ENCODE results near the gene MIPOL1.
A peak's percentile ranks its signal among the peaks of the same experiment; 100 is the strongest.
"Not testable (repeated sequence)": the region's sequence is repeated elsewhere in the genome, so short reads cannot be mapped to it uniquely, and the experiment has no call there.

Gene MIPOL1

DNA sequence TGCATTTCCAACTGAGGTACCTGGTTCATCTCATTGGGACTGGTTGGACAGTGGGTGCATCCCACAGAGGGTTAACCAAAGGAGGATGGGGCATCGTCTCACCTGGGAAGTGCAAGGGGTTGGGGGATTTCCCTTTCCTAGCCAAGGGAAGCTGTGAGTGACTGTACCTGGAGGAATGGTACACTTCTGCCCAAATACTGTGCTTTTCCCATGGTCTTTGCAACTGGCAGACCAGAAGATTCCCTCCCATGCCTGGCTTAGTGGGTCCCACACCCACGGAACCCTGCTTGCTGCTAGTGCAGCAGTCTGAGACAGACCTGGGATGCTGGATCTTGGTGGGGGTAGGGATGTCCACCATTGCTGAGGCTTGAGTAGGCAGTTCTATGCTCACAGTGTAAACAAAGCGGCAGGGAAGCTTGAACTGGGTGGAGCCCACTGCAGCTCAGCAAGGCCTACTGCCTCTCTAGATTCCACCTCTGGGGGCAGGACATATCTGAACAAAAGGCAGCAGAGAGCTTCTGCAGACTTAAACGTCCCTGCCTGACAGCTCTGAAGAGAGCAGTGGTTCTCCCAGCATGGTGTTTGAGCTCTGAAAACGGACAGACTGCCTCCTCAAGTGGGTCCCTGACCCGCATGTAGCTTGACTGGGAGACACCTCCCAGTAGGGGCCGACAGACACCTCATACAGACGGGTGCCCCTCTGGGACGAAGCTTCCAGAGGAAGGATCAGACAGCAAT, 9.7 kb upstream of the MIPOL1 start:
- DNase-seq (ENCODE audit: low read depth) = not testable (repeated sequence)

DNA sequence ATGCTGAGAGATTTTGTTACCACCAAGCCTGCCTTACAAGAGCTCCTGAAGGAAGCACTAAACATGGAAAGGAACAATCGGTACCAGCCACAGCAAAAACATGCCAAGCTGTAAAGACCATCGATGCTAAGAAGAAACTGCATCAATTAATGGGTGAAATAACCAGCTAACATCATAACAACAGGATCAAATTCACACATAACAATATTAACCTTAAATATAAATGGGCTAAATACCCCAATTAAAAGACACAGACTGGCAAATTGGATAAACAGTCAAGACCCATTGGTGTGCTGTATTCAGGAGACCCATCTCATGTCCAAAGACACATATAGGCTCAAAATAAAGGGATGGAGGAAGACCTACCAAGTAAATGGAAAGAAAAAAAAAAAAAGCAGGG, 8.0 kb upstream of the MIPOL1 start:
- not testable (repeated sequence) for DNase-seq (ENCODE audit: low read depth)

DNA sequence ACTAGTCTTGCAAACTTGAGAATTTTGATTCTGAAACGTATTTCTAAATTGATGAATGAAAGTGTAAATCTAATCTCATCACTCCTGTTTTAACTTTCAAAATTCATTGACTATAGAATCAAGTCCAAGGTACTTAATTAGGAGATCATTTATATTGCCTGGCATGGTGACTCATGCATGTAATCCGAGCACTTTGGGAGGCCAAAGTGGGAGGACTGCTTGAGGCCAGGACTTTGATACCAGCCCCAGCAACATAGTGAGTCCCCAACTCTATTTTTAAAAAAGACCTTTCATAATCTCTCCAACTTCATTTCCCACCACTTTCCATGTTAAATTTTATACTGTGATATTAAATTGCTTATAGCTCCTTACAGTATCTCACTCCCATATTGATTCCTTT, 3.0 kb upstream of the MIPOL1 start:
- peak; percentile 32 for DNase-seq (ENCODE audit: low read depth)

DNA sequence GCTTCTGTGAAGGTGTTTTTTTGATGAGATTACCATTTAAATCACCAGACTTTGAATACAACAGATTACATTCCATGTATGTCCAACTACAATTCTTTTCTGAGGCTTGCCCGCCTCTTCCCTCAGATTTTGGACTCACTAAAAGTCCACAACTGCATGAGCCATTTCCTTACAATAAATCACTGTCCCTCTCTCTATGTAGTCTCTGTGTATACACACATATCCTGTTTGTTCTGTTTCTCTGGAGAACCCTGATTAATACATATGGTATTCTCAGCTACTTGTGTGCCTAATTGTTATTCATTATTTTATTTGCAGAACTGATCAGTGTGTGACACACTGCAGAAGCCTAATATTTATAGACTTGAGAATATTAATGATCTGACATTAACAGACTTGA, 2.4 kb upstream of the MIPOL1 start:
- DNase-seq (ENCODE audit: low read depth) = peak; percentile 88

DNA sequence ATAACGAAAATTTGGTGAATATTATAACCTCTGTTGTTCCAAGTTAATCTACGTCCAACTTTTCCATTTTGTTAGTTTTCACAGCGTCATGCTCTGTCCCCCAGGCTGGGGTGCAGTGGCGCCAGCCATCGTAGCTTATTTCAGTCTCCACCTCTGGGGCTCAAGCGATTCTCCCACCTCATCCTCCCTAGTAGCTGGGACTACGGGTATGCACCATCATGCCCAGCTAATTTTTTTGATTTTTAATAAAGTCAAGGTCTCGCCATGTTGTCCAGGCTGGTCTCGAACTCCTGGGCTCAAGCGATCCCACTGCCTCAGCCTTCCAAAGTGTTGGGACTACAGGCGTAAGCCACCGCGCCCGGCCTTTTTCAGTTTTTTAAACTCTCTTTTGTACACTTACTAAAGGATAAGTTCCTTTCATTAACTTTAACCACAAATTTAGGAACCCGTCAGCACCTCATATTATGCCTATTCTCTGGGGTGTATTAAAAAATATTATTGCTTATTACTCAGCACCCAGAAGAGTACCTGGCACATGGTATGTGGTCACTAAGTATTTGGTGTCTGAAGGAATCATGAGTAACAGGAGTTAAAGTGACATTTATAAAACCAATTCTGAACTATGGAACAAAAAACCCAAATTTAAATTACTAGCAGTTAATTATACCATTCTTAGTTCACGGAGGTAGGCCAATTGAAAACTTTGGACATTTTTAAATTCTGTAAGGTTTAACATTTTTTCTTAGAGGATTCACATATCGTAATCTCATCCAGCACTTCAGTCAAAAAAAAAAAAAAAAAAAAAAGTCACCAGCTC, 925 bp upstream of the MIPOL1 start:
- DNase-seq (ENCODE audit: low read depth) = peak; percentile 25

DNA sequence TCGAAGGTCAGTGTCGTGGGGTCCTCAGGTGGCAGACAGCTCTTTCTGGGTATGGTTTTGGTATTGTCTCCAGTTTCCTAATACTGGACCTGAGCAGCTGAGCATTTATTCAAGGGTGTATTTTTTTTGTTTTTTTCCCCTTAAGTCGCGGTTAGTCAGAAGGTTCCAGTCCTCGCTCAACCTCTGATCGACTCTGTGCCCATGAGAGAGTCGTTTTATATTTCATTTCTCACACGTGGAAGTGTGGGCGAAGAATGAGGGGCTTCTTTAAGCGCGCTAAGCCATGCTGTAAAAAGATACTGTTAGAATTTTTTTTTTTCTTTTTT, 499 bp downstream of the MIPOL1 start:
- DNase-seq (ENCODE audit: low read depth) = no peak

DNA sequence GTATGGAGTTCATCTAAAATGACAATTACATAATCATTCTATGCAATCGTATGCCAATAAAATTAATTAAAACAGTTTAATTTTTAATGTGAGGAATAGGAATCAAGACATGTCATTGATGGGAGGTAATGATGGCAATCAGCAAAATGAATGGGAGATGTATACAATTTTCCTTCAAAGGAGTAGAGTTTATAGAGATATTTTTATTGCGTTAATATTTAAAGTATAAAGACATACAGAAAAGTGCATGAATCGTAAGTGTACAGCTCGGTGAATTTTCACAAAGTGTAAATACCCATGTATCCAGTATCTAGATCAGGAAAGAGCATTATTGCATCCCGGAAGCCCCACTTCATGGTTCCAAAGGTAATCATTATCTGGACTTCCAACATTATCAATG, 1.2 kb downstream of the MIPOL1 start:
- no peak for DNase-seq (ENCODE audit: low read depth)

DNA sequence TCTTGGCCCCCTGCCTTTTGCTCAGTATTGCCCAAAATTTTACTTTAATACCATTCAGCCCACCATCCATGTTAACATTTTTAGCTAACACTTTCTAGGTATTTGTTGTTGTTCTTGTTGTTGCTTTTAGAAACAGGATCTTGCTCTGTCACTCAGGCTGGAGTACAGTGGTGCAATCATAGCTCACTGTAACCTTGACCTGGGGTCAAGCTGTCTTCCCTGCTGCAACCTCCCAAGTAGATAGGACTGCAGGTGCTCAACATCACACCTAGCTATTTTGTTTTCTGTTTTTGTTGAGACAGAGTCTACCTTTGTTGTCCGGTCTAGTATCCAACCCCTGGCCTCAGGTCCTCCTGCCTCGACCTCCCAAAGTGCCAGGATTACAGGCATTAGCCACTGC, 4.0 kb downstream of the MIPOL1 start:
- DNase-seq (ENCODE audit: low read depth) = no peak

DNA sequence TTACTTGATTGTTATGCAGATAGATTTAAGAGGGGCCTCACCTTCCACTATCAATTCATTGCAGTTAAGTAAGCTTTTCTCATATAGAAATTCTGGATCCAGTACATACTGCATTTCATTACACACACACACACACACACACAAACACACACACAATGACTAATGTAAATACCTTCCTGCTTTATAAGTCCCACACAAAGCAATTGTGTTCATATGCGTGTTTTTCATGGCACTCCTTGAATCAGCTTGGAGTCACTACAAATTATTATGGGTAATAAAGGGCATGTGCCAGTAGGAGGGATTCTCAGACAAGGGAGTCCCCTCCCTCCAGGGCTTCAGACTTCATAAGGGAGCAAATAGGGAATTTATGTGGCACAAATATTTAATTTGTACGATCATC, 4.5 kb downstream of the MIPOL1 start:
- DNase-seq (ENCODE audit: low read depth) = peak; percentile 48

DNA sequence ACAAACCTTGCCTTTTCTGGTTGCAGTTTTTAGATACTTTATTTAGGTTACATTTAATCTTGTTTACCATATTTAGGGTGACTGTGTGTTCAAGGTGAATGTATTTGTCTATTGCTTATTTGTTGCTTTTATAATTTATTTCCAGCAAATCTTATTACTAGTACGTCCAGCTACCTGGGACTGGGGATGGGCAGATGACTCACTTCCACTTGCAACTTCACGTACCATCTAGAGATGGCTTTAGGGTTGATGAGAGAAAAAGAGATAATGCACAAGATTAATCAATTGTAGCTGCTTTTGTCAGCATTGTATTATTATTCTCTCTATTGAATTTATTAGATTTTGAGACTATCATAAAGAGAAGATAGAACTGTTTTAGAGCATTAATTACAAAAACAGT, 5.1 kb downstream of the MIPOL1 start:
- DNase-seq (ENCODE audit: low read depth) = peak; percentile 19

DNA sequence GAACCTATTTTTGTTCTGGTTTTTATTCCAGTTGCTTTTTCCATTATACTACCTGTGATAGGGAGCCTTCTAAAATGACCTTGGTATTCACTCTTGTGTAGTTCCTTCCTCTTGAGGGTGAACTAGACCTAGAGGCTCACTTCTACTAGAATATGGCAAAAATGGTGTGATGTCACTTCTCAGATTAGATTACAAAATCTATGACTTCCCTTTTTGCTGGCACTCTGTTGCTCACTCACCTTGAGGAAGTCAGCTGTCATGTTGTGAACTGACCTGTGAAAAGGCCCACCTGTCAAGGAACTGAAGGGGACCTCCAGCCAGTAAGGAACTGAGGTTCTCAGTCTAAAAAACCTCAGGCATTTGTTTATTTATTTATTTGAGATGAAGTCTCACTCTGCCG, 5.7 kb downstream of the MIPOL1 start:
- DNase-seq (ENCODE audit: low read depth) = no peak

DNA sequence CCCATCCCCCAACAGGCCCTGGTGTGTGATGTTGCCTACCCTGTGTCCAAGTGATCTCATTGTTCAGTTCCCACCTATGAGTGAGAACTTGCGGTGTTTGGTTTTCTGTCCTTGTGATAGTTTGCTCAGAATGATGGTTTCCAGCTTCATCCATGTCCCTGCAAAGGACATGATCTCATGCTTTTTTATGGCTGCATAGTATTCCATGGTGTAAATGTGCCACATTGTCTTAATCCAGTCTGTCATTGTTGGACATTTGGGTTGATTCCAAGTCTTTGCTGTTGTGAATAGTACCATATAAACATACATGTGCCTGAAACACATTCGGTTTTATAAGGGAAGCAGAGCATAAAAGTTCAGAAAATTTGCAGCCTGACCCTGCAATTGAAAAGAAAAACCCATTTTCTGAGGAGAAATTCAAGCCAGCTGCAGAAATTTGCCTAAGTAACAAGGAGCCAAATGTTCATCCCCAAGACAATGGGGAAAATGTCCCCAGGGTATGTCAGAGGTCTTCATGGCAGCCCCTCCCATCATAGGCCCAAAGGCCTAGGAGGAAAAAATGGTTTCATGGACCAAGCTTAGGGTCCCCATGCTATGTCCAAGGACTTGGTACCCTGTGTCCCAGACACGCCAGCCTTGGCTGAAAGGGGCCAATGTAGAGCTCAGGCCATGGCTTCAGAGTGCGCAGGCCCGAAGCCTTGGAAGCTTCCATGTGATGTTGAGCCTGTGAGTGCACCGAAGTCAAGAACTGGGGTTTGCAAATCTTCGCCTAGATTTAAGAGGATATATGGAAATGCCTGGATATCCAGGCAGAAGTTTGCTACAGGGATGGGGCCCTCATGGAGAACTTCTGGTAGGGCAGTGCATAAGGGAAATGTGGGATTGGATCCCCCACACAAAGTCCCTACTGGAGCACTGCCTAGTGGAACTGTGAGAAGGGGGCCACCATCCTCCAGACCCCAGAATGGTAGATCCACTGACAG, 8.2 kb downstream of the MIPOL1 start:
- DNase-seq (ENCODE audit: low read depth) = not testable (repeated sequence)

DNA sequence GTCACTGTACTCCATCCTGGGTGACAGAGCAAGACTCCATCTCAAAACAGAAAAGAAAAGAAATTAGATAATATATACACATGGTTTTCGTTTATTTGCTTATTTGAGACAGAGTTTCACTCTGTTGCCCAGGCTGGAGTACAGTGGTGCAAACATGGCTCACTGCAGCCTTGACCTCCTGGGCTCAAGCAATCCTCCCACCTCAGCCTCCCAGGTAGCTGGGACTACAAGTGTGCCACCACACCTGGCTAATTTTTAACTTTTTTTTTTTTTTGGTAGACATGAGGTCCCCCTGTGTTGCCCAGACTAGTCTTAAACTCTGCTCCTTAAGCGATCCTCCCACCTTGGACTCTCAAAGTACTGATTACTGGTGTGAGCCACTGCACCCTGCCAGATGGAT, 11.9 kb downstream of the MIPOL1 start:
- not testable (repeated sequence) for DNase-seq (ENCODE audit: low read depth)

DNA sequence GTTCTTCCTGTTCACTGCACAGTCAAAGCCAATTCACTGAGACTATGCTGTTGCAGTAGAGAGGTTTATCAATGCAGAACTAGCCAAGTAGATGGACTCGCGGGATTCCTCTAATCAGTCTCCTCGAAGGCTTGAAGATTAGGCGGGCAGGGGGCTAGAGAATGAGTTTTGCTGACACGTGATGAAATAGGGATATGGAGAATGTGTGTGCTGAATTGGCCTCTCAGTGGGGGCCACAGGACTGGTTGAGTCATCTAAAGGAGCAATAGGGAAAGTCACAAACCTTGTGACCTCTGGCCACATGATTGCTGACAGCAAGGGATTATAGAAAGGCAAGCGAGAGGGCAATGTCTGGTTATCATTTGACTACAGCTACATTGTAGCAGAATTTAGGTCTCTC, 12.7 kb downstream of the MIPOL1 start:
- no peak for DNase-seq (ENCODE audit: low read depth)

DNA sequence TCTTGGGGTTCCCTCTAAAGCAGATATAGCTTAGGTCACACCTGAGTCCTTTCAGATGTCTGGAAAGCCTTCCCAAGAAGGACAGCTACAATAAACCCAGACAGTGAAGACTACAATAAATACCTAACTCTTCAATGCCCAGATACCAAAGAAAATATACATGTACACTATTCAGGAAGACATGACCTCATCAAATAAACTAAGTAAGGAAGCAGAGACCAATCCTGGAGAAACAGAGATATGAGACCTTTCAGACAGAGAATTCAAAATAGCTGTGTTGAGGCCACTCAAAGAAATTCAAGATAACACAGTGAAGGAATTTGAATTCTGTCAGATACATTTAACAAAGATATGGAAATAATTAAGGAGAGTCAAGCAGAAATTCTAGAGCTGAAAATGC, 15.3 kb downstream of the MIPOL1 start:
- no peak for DNase-seq (ENCODE audit: low read depth)

DNA sequence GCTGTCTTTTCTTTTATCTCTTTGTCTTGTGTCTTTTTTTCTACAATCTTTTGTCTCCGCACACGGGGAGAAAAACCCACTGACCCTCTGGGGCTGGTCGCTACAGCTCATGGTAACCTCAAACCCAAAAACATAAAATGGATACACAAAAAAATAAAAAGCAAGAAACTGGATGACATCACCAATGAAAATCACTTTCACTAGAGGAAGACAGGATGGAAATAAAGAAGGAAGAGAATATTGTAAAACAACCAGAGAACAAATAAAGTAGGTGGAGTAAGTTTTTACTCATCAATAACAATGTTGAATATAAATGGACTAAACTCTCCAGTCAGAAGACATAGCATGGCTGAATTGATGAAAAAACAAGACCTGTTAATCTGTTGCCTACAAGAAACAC, 17.6 kb downstream of the MIPOL1 start:
- no peak for DNase-seq (ENCODE audit: low read depth)

DNA sequence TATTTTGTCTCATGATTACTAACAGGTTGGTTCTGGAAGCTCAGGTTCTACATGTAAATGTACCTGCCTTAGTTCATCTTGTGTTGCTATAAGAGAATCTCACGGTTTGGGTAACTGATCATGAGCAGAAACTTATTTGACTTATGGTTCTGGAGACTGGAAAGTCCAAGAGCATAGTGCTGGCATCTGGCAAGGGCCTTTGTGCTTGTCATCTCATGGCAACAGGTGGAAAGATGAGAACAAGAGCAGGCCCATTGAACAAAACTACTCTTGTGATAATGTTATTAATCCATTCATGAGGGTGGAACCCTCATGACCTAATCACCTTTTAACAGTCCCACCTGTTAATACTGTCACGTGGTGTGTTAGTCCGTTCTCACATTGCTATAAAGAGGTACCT, 23.3 kb downstream of the MIPOL1 start:
- no peak for DNase-seq (ENCODE audit: low read depth)

DNA sequence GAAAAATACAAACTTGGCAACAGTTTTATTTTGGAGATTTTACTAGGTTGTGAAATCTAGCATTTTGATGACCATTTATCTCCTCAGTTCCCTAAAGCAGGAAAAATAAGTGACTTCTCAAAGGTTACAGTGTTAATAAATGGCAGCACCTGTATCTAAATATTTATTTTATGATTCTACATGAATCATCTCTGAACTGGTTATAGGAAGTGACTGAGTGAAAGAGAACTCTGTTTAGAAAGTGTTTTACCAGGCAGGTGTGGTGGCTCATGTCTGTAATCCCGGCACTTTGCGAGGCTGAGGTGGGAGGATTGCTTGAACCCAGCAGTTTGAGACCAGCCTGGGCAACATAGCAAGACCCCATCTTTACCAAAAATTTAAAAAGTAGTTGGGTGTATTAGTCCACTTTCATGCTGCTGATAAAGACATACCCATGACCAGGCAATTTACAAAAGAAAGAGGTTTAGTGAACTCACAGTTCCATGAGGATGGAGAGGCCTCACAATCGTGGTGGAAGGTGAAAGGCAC, 26.3 kb downstream of the MIPOL1 start:
- DNase-seq (ENCODE audit: low read depth) = peak; percentile 26

DNA sequence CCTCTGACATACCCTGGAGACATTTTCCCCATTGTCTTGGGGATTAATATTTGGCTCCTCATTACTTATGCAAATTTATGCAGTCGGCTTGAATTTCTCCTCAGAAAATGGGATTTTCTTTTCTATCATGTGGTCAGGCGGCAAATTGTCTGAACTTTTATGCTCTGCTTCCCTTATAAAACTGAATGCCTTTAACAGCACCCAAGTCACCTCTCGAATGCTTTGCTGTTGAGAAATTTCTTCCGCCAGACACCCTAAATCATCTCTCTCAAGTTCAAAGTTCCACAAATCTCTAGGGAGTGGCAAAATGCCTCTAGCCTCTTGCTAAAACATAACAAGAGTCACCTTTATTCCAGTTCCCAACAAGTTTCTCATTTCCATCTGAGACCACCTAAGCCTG, 27.9 kb downstream of the MIPOL1 start:
- not testable (repeated sequence) for DNase-seq (ENCODE audit: low read depth)

DNA sequence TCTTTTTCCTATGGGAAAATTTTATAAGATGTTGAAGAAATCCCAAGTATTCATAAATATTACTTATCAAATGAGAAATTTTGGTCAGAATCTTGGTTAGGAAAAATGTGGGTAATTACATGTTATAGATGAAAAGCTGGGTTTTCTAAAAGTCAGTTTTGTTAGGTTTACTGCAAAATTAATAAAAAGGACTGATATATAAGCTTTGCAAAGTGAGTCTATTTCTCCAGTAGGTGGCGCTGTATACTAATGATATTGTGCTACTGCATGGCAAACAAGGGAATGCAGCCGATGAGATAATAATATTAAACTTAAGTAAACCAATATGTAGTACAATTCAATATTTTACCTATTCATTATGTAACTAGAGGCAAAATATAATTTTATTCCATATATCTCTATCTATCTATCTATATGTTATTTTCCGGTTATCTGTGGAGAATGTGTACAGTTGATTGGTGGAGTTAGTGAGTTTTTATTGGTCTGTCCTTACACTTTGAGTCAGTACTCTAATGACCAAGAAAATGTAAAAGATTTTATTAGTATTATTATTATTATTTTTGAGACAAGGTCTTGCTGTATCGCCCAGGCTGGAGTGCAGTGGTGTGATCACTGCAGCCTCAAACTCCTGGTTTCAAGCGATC, 32.9 kb downstream of the MIPOL1 start:
- peak; percentile 86 for DNase-seq (ENCODE audit: low read depth)

DNA sequence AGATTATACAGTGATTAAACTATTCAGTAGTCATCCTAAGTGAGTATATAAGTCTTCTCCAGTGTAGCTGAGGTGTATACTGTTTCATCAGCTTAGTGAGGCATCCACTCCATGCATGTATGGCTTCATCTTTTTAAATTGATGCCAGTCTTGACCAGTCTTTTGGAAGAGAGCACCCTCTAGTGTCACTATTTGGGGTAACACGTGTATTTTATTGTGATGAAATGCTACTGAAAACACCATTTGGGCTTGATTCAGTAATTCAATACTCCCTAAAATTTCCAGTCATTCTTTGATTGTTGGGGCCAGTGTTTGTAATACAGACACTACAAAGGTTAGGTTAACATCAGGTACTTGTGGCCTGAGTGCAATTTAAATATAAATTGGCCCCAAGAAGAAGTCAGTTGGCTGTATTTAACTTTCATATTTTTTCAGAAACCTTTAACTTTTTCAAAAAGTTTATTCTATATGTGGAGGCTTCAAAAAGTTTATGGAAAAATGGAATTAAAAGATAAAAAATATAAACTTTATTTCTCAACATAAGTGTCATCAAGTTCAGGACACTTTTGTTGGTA, 35.3 kb downstream of the MIPOL1 start:
- peak; percentile 74 for DNase-seq (ENCODE audit: low read depth)

Data from ELR (cell line).